ENCODE results near the gene CCDC112. TPM values are rescaled to one million over a fixed set of nuclear protein-coding genes. Genes with fewer than 3 reads are reported as not detected.
A peak's percentile ranks its signal among the peaks of the same experiment; 100 is the strongest.

Gene CCDC112
- total RNA-seq, 4 donors from 2014 or later, result 6.1 to 19.9 (median 11.9) TPM

- H3K36me3 ChIP-seq, result no peaks in the 10 kb centered on the region
- ATAC-seq, result no peak
- no peaks in the 10 kb centered on the region for H3K4me1 ChIP-seq
- H3K9me3 ChIP-seq, result no peaks in the 10 kb centered on the region
- no peaks in the 10 kb centered on the region for H3K27me3 ChIP-seq
- H3K4me3 ChIP-seq, result no peak overlapping the region
- no peak for TF ChIP-seq POLR2A (IDR thresholded peaks at IDR 0.05)
- no peak for TF ChIP-seq EP300 (IDR thresholded peaks at IDR 0.05)
- TF ChIP-seq, protein P1, sequence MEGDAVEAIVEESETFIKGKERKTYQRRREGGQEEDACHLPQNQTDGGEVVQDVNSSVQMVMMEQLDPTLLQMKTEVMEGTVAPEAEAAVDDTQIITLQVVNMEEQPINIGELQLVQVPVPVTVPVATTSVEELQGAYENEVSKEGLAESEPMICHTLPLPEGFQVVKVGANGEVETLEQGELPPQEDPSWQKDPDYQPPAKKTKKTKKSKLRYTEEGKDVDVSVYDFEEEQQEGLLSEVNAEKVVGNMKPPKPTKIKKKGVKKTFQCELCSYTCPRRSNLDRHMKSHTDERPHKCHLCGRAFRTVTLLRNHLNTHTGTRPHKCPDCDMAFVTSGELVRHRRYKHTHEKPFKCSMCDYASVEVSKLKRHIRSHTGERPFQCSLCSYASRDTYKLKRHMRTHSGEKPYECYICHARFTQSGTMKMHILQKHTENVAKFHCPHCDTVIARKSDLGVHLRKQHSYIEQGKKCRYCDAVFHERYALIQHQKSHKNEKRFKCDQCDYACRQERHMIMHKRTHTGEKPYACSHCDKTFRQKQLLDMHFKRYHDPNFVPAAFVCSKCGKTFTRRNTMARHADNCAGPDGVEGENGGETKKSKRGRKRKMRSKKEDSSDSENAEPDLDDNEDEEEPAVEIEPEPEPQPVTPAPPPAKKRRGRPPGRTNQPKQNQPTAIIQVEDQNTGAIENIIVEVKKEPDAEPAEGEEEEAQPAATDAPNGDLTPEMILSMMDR (IDR thresholded peaks at IDR 0.05), result no peak
- TF ChIP-seq POLR2AphosphoS5 (IDR thresholded peaks at IDR 0.05), result no peak
- no peak overlapping the region for H3K27ac ChIP-seq
Observed at GRCh38 chr5:115308815-115309214, 12.4 kb upstream of the CCDC112 start.

- 67 to 80% methylated on average over 1 of the region's 1 CpG for WGBS, 2 donors (ENCODE audit: low coverage in 1 of 2)
- TF ChIP-seq POLR2A (IDR thresholded peaks at IDR 0.05), result no peak
- no peak for TF ChIP-seq POLR2AphosphoS5 (IDR thresholded peaks at IDR 0.05)
- TF ChIP-seq EP300 (IDR thresholded peaks at IDR 0.05), result no peak
- TF ChIP-seq, protein P1 (IDR thresholded peaks at IDR 0.05), result no peak
- no peak for ATAC-seq
Observed at GRCh38 chr5:115306011-115306536, 9.6 kb upstream of the CCDC112 start.

GRCh38 chr5:115304496-115304895 lies 8.0 kb upstream of the CCDC112 start:
- Histone ChIP-seq H3K27ac (no peak overlapping the region), H3K36me3 (no peaks in the 10 kb centered on the region), H3K9me3 (no peaks in the 10 kb centered on the region), H3K27me3 (no peaks in the 10 kb centered on the region), H3K4me3 (no peak overlapping the region), H3K4me1 (no peaks in the 10 kb centered on the region)
- no peak for ATAC-seq
- TF ChIP-seq POLR2AphosphoS5 (IDR thresholded peaks at IDR 0.05) (no peak), POLR2A (IDR thresholded peaks at IDR 0.05) (no peak), EP300 (IDR thresholded peaks at IDR 0.05) (no peak)
- TF ChIP-seq, protein P1 (IDR thresholded peaks at IDR 0.05), result no peak
- 100% methylated on average over 1 of the region's 1 CpG for whole genome bisulfite sequencing, 2 donors (ENCODE audit: low coverage in 1 of 2)

More at GRCh38 chr5:115306011-115306536, 9.6 kb upstream of the CCDC112 start:
- H3K27ac ChIP-seq, result no peak overlapping the region
- H3K4me1 ChIP-seq, result no peaks in the 10 kb centered on the region
- H3K27me3 ChIP-seq, result no peaks in the 10 kb centered on the region
- no peaks in the 10 kb centered on the region for H3K9me3 ChIP-seq
- no peak overlapping the region for H3K4me3 ChIP-seq
- H3K36me3 ChIP-seq, result no peaks in the 10 kb centered on the region

GRCh38 chr5:115298811-115299210 lies 2.4 kb upstream of the CCDC112 start:
- Histone ChIP-seq H3K4me1 (peaks cover 0 to 21% (median 0%) of the 10 kb centered on the region in 3 donors), H3K27ac (no peak overlapping the region), H3K36me3 (no peaks in the 10 kb centered on the region), H3K27me3 (no peaks in the 10 kb centered on the region), H3K4me3 (no peak overlapping the region), H3K9me3 (no peaks in the 10 kb centered on the region)
- no peak for ATAC-seq
- TF ChIP-seq POLR2AphosphoS5 (IDR thresholded peaks at IDR 0.05), result no peak
- TF ChIP-seq, protein P1 (IDR thresholded peaks at IDR 0.05), result no peak
- WGBS, 2 donors (ENCODE audit: low coverage in 1 of 2), result 33 to 50% methylated on average over 1 of the region's 1 CpG

DNA sequence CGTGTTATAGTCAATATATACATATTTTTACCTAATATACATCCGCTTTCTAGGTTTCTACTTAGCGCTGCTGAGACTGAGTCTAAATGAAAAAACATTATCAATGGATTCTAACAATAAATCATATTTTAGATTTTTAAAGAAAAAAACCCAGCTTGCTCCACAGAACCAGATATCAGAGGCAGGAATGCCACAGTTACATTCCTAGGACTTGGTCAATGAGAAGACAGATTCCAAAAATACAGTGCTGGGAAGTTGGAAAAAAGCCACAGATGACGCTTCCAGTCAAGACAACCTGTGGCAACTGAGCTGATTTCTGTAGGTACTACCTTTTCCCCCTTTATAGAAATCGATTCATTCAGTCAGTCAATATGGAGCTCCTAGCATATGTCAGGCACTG lies 577 bp upstream of the CCDC112 start:
- Histone ChIP-seq H3K4me1 (peaks cover 0 to 21% (median 0%) of the 10 kb centered on the region in 3 donors), H3K27me3 (no peaks in the 10 kb centered on the region), H3K27ac (no peak overlapping the region), H3K36me3 (no peaks in the 10 kb centered on the region), H3K9me3 (no peaks in the 10 kb centered on the region), H3K4me3 (peak overlapping the region; percentile 56 to 87)
- ATAC-seq, result no peak
- WGBS, 2 donors (ENCODE audit: low coverage in 1 of 2), result 35 to 44% methylated on average over 2 to 5 of the region's 5 CpGs
- TF ChIP-seq, protein P1 (IDR thresholded peaks at IDR 0.05), result no peak
- TF ChIP-seq EP300 (IDR thresholded peaks at IDR 0.05) (no peak), POLR2A (IDR thresholded peaks at IDR 0.05) (no peak), POLR2AphosphoS5 (IDR thresholded peaks at IDR 0.05) (no peak)

Data from gastroesophageal sphincter (tissue), 4 donors.